ENCODE results near the gene GNG7. TPM values are rescaled to one million over a fixed set of nuclear protein-coding genes. Genes with fewer than 3 reads are reported as not detected.

Gene GNG7
- total RNA-seq, 2 donors from 2014 or later, result 12.3 to 12.4 TPM

DNA sequence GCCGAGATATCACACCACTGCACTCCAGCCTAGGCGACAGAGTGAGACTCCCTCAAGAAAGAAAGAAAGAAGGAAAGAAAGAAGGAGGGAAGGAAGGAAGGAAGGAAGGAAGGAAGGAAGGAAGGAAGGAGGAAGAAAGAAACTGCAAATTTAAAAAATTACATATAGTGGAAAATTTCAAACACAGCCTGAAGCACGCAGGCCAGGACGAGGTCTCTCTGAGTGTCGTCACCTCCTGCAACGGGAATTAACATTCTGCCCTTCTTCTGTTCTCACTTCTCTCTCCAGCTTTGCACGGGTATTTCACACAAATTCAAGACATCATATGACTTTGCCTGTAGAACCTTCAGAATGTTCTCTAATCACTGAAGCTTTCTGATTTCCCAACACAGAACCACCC, 108.2 kb downstream of the GNG7 start:
- peaks cover 16% of the 10 kb centered on the region for H3K4me1 Mint-ChIP-seq
- no peaks in the 10 kb centered on the region for H3K4me1 ChIP-seq (ENCODE audit: control insufficient read depth, insufficient read depth, low read length)
- TF ChIP-seq, protein P1, sequence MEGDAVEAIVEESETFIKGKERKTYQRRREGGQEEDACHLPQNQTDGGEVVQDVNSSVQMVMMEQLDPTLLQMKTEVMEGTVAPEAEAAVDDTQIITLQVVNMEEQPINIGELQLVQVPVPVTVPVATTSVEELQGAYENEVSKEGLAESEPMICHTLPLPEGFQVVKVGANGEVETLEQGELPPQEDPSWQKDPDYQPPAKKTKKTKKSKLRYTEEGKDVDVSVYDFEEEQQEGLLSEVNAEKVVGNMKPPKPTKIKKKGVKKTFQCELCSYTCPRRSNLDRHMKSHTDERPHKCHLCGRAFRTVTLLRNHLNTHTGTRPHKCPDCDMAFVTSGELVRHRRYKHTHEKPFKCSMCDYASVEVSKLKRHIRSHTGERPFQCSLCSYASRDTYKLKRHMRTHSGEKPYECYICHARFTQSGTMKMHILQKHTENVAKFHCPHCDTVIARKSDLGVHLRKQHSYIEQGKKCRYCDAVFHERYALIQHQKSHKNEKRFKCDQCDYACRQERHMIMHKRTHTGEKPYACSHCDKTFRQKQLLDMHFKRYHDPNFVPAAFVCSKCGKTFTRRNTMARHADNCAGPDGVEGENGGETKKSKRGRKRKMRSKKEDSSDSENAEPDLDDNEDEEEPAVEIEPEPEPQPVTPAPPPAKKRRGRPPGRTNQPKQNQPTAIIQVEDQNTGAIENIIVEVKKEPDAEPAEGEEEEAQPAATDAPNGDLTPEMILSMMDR (conservative IDR thresholded peaks at IDR 0.05), result no peak
- no peak overlapping the region for H3K9ac ChIP-seq (ENCODE audit: extremely low read depth, low read length, poor library complexity, severe bottlenecking)
- H3K27ac ChIP-seq (ENCODE audit: low read depth, low read length), result no peak overlapping the region
- no peaks in the 10 kb centered on the region for H3K9me3 ChIP-seq (ENCODE audit: control insufficient read depth, low read length)
- peaks cover 5% of the 10 kb centered on the region for H3K9me3 Mint-ChIP-seq
- H3K4me3 Mint-ChIP-seq, result no peak overlapping the region
- peaks cover 2% of the 10 kb centered on the region for H3K36me3 Mint-ChIP-seq (ENCODE audit: low read depth)
- no peaks in the 10 kb centered on the region for H3K27me3 ChIP-seq (ENCODE audit: control insufficient read depth, insufficient read depth, low read length, poor library complexity, severe bottlenecking)
- H3K4me3 ChIP-seq (ENCODE audit: low read length), result no peak overlapping the region
- no peak overlapping the region for H3K27ac Mint-ChIP-seq
- WGBS, 2 experiments (ENCODE audit: insufficient coverage in 1 of 2, insufficient read length in 1 of 2), result 94 to 96% methylated on average over 5 to 7 of the region's 7 CpGs
- H3K36me3 ChIP-seq (ENCODE audit: control insufficient read depth, insufficient read depth, low read length), result no peaks in the 10 kb centered on the region
- H3K27me3 Mint-ChIP-seq (ENCODE audit: insufficient read depth), result no peaks in the 10 kb centered on the region
- no peak for DNase-seq

DNA sequence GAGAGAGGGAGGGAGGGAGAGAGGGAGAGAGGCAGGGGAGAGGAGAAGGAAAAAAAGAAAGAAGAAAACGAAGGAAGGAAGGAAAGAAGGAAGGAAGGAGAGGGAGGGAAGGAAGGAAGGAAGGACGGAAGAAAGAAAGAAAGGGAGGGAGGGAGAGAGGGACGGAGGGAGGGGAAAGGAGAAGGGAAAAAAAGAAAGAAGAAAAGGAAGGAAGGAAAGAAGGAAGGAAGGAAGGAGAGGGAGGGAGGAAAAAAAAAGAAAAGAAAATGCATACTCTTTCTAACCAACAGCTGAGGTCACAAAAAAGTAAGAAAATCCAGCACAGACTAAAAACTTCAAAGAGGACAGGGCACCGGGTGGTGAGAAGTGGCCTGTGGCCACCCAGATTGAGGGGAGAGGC, 109.7 kb downstream of the GNG7 start:
- Histone ChIP-seq H3K4me3 (ENCODE audit: low read length) (no peak overlapping the region), H3K36me3 (ENCODE audit: control insufficient read depth, insufficient read depth, low read length) (no peaks in the 10 kb centered on the region), H3K9ac (ENCODE audit: extremely low read depth, low read length, poor library complexity, severe bottlenecking) (no peak overlapping the region), H3K27ac (ENCODE audit: low read depth, low read length) (no peak overlapping the region), H3K4me1 (ENCODE audit: control insufficient read depth, insufficient read depth, low read length) (peaks cover 7% of the 10 kb centered on the region), H3K27me3 (ENCODE audit: control insufficient read depth, insufficient read depth, low read length, poor library complexity, severe bottlenecking) (no peaks in the 10 kb centered on the region), H3K9me3 (ENCODE audit: control insufficient read depth, low read length) (no peaks in the 10 kb centered on the region)
- H3K27me3 Mint-ChIP-seq (ENCODE audit: insufficient read depth), result no peaks in the 10 kb centered on the region
- TF ChIP-seq, protein P1 (conservative IDR thresholded peaks at IDR 0.05), result no peak
- 62 to 71% methylated on average over 4 of the region's 4 CpGs for WGBS, 2 experiments (ENCODE audit: insufficient coverage in 1 of 2, insufficient read length in 1 of 2)
- H3K27ac Mint-ChIP-seq, result no peak overlapping the region
- H3K36me3 Mint-ChIP-seq (ENCODE audit: low read depth), result peaks cover 2% of the 10 kb centered on the region
- H3K4me1 Mint-ChIP-seq, result peaks cover 24% of the 10 kb centered on the region
- H3K4me3 Mint-ChIP-seq, result no peak overlapping the region
- peaks cover 5% of the 10 kb centered on the region for H3K9me3 Mint-ChIP-seq
- DNase-seq, result no peak

DNA sequence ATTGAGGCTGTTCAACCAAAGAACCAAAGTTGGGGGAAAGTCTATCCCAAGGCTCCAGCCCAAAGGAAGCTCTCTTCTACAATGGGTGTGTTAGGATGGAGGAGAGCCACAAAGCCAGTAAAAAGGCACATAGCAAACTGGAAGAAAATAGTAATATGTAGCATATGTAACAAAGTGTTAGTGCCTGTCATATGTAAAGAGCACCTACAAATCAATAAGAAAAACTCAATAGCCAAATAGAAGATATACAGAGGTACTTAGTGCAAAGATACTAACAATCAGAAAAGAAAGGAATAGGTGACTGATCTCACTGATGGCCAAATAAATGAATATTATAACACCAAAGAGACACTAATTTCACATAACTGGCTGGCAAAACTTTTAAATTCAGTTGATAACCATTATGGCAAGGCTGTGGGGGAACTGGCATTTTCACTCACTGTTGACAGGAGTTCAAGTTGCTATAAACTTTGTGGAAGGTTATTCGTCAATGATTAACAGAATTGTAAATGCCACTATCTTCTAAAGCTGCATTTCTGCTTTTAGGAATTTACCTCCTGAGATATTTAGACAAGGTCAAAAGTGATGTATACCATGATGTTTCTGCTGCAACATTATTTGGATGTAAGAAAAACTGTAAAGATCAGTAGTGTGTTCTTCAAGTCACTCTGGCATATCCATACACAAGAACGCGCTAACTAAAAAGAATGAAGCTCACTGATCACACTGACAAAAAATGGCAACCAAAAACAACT, 110.8 kb downstream of the GNG7 start:
- H3K36me3 ChIP-seq (ENCODE audit: control insufficient read depth, insufficient read depth, low read length), result no peaks in the 10 kb centered on the region
- H3K9ac ChIP-seq (ENCODE audit: extremely low read depth, low read length, poor library complexity, severe bottlenecking), result no peak overlapping the region
- H3K9me3 Mint-ChIP-seq, result peaks cover 5% of the 10 kb centered on the region
- no peak overlapping the region for H3K4me3 Mint-ChIP-seq
- no peak overlapping the region for H3K27ac Mint-ChIP-seq
- H3K27ac ChIP-seq (ENCODE audit: low read depth, low read length), result no peak overlapping the region
- H3K9me3 ChIP-seq (ENCODE audit: control insufficient read depth, low read length), result no peaks in the 10 kb centered on the region
- 94 to 100% methylated on average over 3 of the region's 3 CpGs for WGBS, 2 experiments (ENCODE audit: insufficient coverage in 1 of 2, insufficient read length in 1 of 2)
- no peak overlapping the region for H3K4me3 ChIP-seq (ENCODE audit: low read length)
- TF ChIP-seq, protein P1 (conservative IDR thresholded peaks at IDR 0.05), result no peak
- H3K4me1 Mint-ChIP-seq, result peaks cover 34% of the 10 kb centered on the region
- DNase-seq, result no peak
- H3K36me3 Mint-ChIP-seq (ENCODE audit: low read depth), result peaks cover 2% of the 10 kb centered on the region
- no peaks in the 10 kb centered on the region for H3K27me3 ChIP-seq (ENCODE audit: control insufficient read depth, insufficient read depth, low read length, poor library complexity, severe bottlenecking)
- peaks cover 12% of the 10 kb centered on the region for H3K4me1 ChIP-seq (ENCODE audit: control insufficient read depth, insufficient read depth, low read length)
- H3K27me3 Mint-ChIP-seq (ENCODE audit: insufficient read depth), result no peaks in the 10 kb centered on the region
